Lower leg skin (tissue), 3 donors: ENCODE data around the gene GLT6D1.

Source experiments
- CTCF ChIP-seq, 3 donors: fragments of 450-650 bp; IDR thresholded peaks; one replicate each; pipeline ENCODE4 v1.5.1; 2016; ENCODE audit warnings: antibody characterized with exemption in 3 of 3, mild to moderate bottlenecking in 3 of 3, moderate library complexity in 2 of 3
- POLR2A ChIP-seq, 2 donors: fragments of 450-650 bp; IDR thresholded peaks; one replicate each; pipeline ENCODE4 v1.6.1; 2016 to 2017; ENCODE audit warnings: antibody characterized with exemption in 2 of 2, mild to moderate bottlenecking in 1 of 2, moderate library complexity in 1 of 2

DNA sequence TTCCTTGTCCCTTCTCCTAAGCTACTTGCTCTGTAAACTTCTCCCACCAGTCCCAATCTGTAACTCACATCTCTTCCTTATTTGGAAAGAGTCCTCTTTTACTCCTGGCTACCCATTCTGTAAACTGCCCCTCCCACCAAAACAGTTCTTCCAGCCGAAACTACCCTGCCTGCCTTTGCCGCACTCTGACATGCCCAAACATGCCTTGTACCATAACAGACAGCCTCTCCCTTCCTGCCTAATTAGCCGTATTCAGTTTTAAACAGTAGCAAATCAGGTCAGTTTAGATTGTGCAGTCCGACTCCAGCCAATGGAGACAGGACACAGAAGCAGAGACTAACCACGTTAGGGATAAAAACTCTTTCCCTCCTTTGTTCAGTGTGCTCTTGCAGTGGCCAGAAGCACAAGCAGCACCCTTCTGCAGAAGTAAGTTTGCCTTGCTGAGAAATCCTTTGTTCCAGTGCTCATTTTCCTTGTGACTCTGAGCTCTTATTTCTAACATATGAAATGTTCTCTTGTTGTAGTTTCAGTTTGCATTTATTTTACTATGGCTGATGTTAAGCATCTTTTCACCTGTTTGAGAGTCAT lies 5.4 kb upstream of the GLT6D1 start:
- TF ChIP-seq CTCF (IDR thresholded peaks at IDR 0.05) (no peak), POLR2A (IDR thresholded peaks at IDR 0.05) (no peak)
